HG03565 (cell line): ENCODE data around the gene CELF4.

Source experiments
- ATAC-seq: cut with Tn5 transposase; IDR thresholded peaks from one replicate; pipeline ENCODE4 v1.9.1; 2021; ENCODE audit warnings: mild to moderate bottlenecking, moderate library complexity; ENCODE audit not compliant: unreplicated experiment

The CELF4 gene

DNA sequence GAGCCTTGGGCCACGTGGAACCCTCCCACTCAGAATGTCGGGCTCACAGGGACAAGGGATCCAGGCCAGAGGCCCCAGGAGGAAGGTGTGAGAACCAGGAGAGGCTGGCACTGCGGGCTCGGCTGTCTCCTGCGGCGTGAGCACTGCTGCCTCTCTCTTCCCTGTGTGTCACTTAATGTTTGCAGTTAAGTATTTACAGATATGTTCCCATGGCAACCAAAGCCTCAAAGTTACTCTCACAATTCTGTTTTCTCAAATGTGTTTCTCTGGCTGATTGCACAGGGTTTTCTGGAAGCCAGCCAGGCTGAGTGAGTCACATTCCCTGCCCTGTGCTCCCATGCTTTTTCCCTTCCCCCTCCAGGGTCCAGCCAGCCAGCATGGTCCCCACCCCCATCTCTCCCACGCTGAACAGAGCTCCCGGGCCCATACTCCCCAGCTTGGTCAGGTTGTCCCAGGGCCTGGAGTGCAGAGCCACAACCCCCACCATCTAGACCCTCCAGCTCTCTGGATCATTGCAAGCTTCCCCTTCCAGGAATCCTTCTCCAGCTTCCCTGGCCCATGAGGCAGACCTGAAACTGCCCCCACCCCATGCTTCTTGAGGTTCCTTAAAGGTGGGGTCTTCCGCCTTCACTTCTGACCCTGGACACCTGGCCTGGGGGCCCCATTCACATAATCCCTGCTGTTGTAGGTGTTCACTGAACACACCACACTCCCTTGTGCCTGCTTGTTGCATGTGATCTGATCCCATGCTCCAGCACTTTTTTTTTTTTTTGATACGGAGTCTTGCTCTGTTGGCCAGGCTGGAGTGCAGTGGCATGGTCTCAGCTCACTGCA is 265.9 kb downstream of the CELF4 start:
- peak; percentile 50 for ATAC-seq

- no peak for ATAC-seq
Measured at GRCh38 chr18:37298816-37299215, 266.8 kb downstream of the CELF4 start.

DNA sequence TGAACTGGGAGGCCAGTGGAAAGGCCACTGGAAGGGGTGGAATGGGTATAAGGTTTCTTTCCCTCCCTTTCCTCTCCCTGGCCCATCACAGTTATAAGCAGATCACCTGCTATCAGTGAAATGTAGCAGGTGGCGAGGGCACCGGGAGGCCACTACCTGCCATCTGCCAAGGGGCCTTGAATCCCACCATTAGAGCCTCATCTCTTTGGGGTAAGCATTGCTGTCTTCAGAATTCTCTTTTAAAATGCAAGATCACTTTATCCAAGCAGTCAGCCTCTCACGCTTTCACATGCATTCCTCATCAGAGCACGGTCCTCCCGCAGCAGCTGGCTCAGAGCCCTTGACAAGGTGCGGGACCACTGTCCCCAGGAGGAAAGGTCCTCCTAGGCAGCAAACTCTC is 268.5 kb downstream of the CELF4 start:
- ATAC-seq: no peak

DNA sequence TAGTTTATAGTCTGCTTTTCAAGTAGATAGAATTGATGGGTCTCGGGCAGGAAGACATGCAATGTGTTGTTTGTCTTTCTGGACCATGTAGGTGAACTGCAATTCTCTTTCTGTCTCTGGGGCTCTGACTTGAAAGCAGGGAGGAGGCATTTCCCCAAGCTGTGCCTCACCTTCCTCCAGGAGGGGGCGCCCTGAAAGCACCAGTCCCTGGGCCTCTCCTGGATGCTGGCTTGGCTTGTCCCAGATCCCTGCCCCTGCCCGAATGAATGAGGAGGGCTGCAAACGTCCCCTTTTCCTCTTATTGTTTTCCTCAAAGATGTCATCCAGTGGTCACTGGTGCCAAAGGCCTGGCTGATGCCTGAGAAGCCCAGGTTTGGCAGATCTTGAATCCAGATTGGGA is 270.6 kb downstream of the CELF4 start:
- no peak for ATAC-seq

- no peak for ATAC-seq
Measured at GRCh38 chr18:37293359-37293758, 272.2 kb downstream of the CELF4 start.

GRCh38 chr18:37289423-37289822 is 276.2 kb downstream of the CELF4 start:
- no peak for ATAC-seq

- ATAC-seq: no peak
Measured at GRCh38 chr18:37287601-37288000, 278.0 kb downstream of the CELF4 start.

GRCh38 chr18:37286801-37287200 is 278.8 kb downstream of the CELF4 start:
- no peak for ATAC-seq

DNA sequence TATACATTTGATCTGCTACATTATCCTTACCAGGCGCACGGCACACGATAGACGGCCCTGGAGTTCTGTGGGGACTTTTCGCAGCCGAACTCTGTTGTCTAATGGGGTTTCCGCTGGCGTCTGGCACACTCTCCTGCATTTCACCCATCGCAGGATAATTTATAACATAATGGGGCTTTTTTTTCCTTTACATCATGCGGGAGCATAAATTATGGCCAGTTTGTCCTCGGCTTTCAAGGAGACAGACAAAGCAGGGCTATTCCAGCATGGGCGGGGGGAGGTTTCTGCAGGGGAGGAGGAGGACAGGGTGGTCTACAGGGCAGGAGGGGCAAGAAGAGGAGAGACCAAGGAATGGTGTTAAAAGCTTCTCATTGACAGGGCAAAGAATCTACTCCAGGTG is 279.8 kb downstream of the CELF4 start:
- ATAC-seq: no peak

GRCh38 chr18:37284260-37284659 is 281.3 kb downstream of the CELF4 start:
- no peak for ATAC-seq

GRCh38 chr18:37282386-37283037 is 283.1 kb downstream of the CELF4 start:
- no peak for ATAC-seq

DNA sequence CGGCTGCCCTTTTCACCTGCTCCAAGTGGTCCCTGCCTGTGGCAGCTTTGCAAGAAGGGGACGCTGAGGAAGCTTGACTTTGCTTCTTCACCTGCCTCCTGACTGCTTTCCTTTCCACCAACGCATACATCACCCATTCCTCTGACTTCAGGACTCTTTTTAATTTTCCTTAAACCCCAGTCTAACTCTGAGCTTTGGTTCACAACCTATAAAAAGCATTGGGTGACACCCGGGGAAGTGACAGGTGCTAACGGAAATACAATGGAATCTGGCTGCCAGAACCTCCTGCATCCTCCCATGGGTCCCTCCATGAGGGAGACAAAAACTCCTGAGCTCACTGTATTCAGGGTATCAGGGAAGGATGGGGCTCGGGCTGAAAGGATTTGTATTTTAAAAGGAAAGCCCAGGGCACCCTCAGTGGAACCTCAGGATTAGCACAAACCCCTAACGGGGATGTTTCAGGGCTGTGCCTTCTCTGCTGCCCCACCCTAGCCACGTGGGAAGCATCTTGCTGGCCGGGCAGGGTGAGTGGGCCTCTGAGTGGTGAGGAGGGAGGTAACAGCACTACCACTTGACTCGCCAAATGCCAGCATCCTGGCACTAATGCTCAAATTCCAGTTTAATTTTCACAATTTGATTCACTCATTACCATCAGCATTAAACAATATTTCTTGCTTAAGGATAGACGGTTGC is 284.8 kb downstream of the CELF4 start:
- ATAC-seq: no peak

GRCh38 chr18:37277804-37278203 is 287.8 kb downstream of the CELF4 start:
- ATAC-seq: no peak

- ATAC-seq: no peak
Measured at GRCh38 chr18:37276111-37276890, 289.3 kb downstream of the CELF4 start.

DNA sequence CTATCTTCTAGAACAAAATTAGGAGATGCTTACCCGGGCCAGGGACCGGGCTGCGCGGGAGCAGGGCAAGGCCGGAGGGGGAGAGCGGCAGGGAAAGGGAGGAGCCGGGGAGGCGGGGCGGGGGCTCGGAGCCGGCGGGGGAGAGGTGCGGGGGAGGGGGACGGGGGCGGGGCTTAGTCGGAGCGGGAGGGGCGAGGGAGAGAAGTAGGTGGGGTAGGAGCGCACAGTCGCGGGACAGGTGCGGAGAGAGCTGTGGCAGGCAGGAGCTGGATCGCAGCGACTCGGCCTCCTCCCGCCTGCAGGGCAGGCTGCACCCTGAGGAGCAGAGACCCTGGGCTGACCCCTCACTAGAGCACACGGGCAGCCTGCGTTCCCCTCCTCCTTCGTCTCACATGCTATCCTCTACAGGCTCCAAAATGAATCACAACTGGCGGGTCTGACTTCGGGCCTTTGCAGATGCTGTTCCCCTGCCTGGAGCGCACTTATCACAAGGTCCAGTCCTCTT is 290.3 kb downstream of the CELF4 start:
- ATAC-seq: no peak

DNA sequence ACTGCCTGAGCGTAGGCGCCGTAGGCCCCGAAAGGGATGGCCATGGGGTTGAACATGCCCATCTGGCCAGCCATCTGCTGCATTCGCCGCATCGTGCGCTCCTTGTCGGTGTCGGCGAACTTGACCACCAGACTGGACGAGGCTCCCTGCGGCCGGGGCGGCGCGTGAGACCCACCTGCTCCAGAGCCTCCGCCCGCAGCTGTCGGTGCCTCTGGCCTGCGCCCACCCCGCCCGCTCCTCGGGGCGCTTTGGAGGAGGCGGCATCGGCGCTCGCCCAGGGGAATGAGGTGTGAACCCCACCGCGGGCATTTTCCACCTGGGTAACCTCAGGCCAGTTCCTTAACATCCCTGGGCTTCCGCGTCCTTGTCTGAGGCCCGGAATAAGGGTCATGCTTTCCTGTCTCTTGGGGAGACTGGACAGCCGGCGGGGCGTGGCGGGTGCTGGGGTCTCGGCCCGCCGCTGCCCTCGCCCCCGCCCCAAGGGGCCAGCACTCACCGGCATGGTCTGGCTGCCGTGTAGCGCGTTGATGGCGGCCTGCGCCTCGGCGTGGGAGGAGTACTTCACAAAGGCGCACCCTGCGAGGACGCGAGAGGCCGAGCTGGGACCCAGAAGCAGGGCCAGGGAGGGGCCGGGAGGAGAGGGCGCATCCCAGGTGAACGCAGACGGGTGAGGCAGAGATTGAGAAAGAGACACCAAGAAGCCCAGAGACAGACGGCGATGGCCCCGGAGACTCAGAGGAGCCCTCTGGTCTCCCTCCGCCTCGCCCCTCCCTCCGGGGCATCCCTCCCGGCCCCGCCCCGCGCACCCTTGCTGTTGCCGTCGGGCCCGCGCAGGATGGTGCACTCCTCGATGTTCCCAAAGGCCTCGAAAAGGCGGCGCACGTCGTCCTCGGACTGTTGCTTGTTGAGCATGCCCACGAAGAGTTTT is 291.0 kb downstream of the CELF4 start:
- no peak for ATAC-seq

DNA sequence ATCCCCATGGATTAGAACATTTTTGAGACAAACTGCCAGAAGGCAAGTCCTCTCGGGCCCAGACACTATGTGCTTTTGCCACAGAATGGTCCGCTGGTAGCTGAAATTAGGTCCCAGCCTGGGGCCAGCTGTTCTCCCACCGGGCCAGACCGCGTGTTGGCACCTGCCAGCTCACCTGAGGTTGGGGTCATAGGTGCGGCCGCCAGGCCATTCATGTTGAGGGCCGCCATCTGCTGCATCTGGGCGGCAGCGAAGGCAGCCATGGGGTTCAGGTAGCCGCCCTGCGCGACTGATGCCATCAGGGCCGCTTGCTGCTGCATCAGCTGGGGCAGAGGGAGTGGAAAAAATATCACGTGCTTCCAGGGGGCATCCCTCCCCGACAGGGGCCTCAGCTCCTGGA is 292.8 kb downstream of the CELF4 start:
- no peak for ATAC-seq

DNA sequence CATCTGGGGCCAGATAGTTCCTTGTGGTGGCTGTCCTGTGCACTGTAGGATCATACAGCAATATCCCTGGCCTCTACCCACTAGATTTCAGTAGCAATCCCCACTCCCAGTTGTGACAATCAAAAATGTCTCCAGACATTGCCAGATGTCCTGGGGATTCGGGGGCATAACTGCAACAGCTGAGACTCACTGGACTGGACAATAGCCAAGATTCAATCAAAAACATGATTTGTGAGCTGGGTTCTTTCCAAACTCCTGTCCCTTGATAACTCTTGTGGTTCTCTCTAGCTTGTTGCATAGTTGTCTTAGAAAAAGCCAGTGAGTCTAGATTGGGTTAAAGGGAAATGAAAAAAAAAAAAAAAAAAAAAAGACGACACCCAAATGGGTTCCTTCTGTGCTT is 293.4 kb downstream of the CELF4 start:
- no peak for ATAC-seq

DNA sequence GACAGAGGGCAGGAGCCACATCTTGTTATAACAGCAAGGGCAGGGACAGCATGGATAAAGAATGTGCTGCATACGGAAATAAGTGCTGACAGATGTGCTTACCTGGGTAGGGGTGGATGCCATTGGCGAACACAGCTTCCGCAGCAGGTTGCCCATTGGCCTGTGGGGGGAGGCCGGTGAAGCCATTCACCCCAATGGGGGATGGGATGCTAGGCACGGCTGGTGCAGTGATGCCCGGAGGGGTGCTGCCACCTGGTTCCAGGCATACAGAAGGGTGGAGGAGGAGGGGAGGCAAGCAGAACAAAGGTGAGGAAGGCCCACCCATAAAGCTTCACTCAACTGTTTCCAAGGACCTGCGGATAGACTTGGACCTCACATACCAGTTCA is 294.9 kb downstream of the CELF4 start:
- no peak for ATAC-seq
